Lower lobe of right lung (tissue), 2 donors: ENCODE data around the gene SH2B3. TPM values are rescaled to one million over a fixed set of nuclear protein-coding genes. Genes with fewer than 3 reads are reported as not detected.
A peak's percentile ranks its signal among the peaks of the same experiment; 100 is the strongest.

ENCODE experiments used
- ATAC-seq, 2 donors: fragments of 200-7000 bp; cut with Tn5 transposase; one replicate each; pipeline ENCODE4 v1.9.1; 2020 to 2022; ENCODE audit warnings: mild to moderate bottlenecking in 2 of 2, moderate library complexity in 2 of 2
- DNase-seq: peaks from one replicate; pipeline ENCODE4 v3.0.0-alpha.2; 2020
- H3K27ac ChIP-seq: fragments of 200-600 bp; one replicate; pipeline ENCODE4 v1.8.0; 2022
- H3K27me3 ChIP-seq: fragments of 200-600 bp; one replicate; pipeline ENCODE4 v1.8.0; 2022; ENCODE audit warnings: low read depth
- H3K36me3 ChIP-seq: fragments of 200-600 bp; one replicate; pipeline ENCODE4 v1.8.0; 2022; ENCODE audit warnings: mild to moderate bottlenecking
- H3K4me1 ChIP-seq: fragments of 200-600 bp; one replicate; pipeline ENCODE4 v1.8.0; 2022
- H3K4me3 ChIP-seq: fragments of 200-600 bp; one replicate; pipeline ENCODE4 v1.8.0; 2022; ENCODE audit warnings: mild to moderate bottlenecking
- H3K9me3 ChIP-seq: fragments of 200-600 bp; one replicate; pipeline ENCODE4 v1.8.0; 2022
- CTCF ChIP-seq: fragments of 200-600 bp; IDR thresholded peaks from one replicate; pipeline ENCODE4 v1.8.0; 2022; ENCODE audit warnings: antibody characterized with exemption, mild to moderate bottlenecking
- intact Hi-C: fragments of 100-400 bp; cut with DNase I; formaldehyde crosslinking; loops from one replicate; pipeline ENCODE4 v1.11.0; 2022
- total RNA-seq: library from RNA; stranded (reverse); fragmentation: NEBNext Ultra II Directional; extraction: Animal tissue kit (Norgen Biotek cat#: 25700); gene quantifications from one replicate; pipeline ENCODE4 v1.2.1, GENCODE V29; 2021
- donor health status: DM: no; HTN: yes; CAD: no; lungs with severe emphysema.

The SH2B3 gene
- total RNA-seq, 1 donor from 2014 or later, result 49.5 TPM

DNA sequence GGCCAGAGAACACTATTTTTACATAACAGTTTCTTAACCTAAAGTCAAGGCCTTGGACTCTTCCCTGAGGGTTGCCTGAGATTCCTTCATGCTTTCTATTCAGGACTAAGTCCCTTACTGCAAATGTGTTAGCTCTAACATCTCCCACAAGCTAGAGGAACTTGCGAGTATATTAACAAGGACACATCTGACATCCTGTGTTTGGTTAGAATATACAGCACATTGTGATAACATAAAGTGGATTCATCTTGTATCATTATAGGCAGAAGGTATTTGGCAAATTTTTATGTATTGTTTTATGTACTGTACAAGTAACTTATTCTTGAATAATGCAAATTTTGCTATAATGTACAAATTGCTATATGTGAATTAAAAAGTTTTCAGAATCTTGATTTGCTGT lies 45.5 kb downstream of the SH2B3 start:
- Histone ChIP-seq H3K9me3 (no peaks in the 10 kb centered on the region), H3K36me3 (peaks cover 100% of the 10 kb centered on the region), H3K27ac (peak overlapping the region; percentile 0), H3K4me3 (no peak overlapping the region), H3K4me1 (peaks cover 38% of the 10 kb centered on the region), H3K27me3 (no peaks in the 10 kb centered on the region)
- no peak for ATAC-seq
- no peak for TF ChIP-seq CTCF
- intact Hi-C loops, result loop anchor here (10.0 kb wide), 1 partner anchor 56 kb away; no protein-coding TSS in a partner anchor
- DNase-seq, result no peak

- peak; percentile 79 for TF ChIP-seq CTCF
- Histone ChIP-seq H3K4me3 (no peak overlapping the region), H3K9me3 (no peaks in the 10 kb centered on the region), H3K27me3 (no peaks in the 10 kb centered on the region), H3K4me1 (peaks cover 34% of the 10 kb centered on the region), H3K36me3 (peaks cover 100% of the 10 kb centered on the region), H3K27ac (no peak overlapping the region)
- DNase-seq, result no peak
- peak; percentile 33 to 34 for ATAC-seq
- intact Hi-C loops, result loop anchor here (10.0 kb wide), 1 partner anchor 57 kb away; no protein-coding TSS in a partner anchor
Measured at GRCh38 chr12:111451649-111452129, 46.0 kb downstream of the SH2B3 start.

- no peaks in the 10 kb centered on the region for H3K27me3 ChIP-seq
- H3K4me3 ChIP-seq, result no peak overlapping the region
- no peak for ATAC-seq
- intact Hi-C loops, result loop anchor here (10.0 kb wide), 1 partner anchor 59 kb away; no protein-coding TSS in a partner anchor
- DNase-seq, result no peak
- H3K4me1 ChIP-seq, result peaks cover 17% of the 10 kb centered on the region
- TF ChIP-seq CTCF, result no peak
- H3K36me3 ChIP-seq, result peaks cover 100% of the 10 kb centered on the region
- H3K9me3 ChIP-seq, result no peaks in the 10 kb centered on the region
- H3K27ac ChIP-seq, result no peak overlapping the region
Measured at GRCh38 chr12:111453071-111453989, 47.6 kb downstream of the SH2B3 start.

DNA sequence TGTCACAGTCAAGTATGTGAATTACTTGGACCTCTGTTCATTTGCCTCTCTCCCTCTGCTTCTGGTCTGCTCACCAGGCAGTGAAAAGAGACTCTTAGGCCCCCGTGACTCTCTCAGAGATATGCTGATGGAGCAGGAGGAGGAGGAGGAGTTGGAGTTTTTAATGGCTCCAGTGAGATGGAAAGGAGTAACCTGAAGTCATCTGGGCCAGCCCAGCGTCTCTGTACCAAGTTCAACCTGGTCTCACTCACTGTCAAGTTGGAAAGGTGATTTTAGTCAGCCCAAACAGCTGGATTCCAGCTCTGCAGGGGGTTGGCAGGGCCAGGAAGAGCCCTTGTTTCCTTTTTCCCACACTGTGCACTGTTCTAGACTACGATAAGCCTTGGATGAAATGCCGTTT lies 48.6 kb downstream of the SH2B3 start:
- Histone ChIP-seq H3K27ac (no peak overlapping the region), H3K36me3 (peaks cover 98% of the 10 kb centered on the region), H3K27me3 (no peaks in the 10 kb centered on the region), H3K4me3 (no peak overlapping the region), H3K9me3 (no peaks in the 10 kb centered on the region), H3K4me1 (peaks cover 7% of the 10 kb centered on the region)
- intact Hi-C loops, result loop anchor here (10.0 kb wide), 1 partner anchor 60 kb away; no protein-coding TSS in a partner anchor
- no peak for TF ChIP-seq CTCF
- ATAC-seq (no peak), DNase-seq (no peak)

DNA sequence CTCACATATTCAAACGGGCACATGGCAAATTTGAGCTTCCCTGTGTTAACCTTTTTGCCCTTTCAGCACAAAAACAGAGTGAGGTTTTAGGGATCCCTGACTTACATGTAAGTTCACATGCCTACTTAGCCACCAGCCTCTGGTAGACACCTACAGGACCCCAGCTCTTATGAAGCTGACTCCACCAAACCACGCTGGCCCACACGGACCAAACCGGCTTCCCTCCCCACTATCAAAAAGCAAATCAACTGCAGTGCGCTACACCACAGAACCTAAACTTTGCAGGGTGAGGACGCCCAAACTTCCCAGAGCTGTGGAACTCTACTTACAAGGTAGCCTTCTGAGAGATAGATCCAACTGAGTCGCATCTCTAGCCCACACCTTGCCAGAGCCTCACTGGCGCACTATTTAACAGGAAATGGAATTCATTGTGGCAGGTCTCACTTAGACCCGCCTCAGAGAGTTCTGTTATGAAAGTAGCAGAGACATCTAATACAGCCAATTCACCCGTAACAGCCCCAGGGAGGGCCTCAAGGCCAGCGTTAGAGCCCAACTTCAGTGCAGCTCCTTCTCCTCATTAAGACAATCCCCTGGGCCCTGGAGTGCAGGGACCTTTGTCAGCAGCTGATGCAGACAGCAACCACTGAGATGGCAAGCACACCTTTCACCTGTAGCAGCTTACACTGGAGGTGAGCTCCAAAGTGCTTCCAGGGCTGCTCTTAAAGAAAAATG lies 49.2 kb downstream of the SH2B3 start:
- Histone ChIP-seq H3K9me3 (no peaks in the 10 kb centered on the region), H3K4me1 (peaks cover 7% of the 10 kb centered on the region), H3K27ac (no peak overlapping the region), H3K36me3 (peaks cover 98% of the 10 kb centered on the region), H3K4me3 (no peak overlapping the region), H3K27me3 (no peaks in the 10 kb centered on the region)
- TF ChIP-seq CTCF, result no peak
- no peak for ATAC-seq
- intact Hi-C loops, result loop anchor here (10.0 kb wide), 1 partner anchor 60 kb away; no protein-coding TSS in a partner anchor
- DNase-seq, result no peak
